Right atrium auricular region (tissue), 2 donors: Measurements from ENCODE around the gene IFITM5. TPM values are rescaled to one million over a fixed set of nuclear protein-coding genes. Genes with fewer than 3 reads are reported as not detected.

ENCODE experiments used
- DNase-seq: peaks from one replicate; pipeline ENCODE4 v3.0.0-alpha.2; 2019; ENCODE audit warnings: low spot score
- H3K27ac ChIP-seq, 2 donors: fragments of 200-600 bp; sonication (generic); 1 replicate in 1 of 2; 2 replicates in 1 of 2; pipeline ENCODE4 v1.5.1; 2016 to 2019
- H3K27me3 ChIP-seq, 2 donors: fragments of 200-600 bp; sonication (generic); one replicate each; pipeline versions ENCODE4 v1.5.1 to v1.6.0; 2017 to 2019
- H3K36me3 ChIP-seq: fragments of 200-600 bp; sonication (generic); one replicate; pipeline ENCODE4 v1.5.1; 2016
- H3K4me1 ChIP-seq, 2 donors: fragments of 200-600 bp; sonication (generic); one replicate each; pipeline versions ENCODE4 v1.5.1 to v1.6.0; 2017 to 2019
- H3K4me3 ChIP-seq, 2 donors: fragments of 200-600 bp; sonication (generic); 1 replicate in 1 of 2; 2 replicates in 1 of 2; pipeline ENCODE4 v1.5.1; 2017 to 2019; ENCODE audit warnings: mild to moderate bottlenecking in 1 of 2, moderate library complexity in 1 of 2
- H3K9me3 ChIP-seq, 2 donors: fragments of 200-600 bp; sonication (generic); one replicate each; pipeline ENCODE4 v1.5.1; 2019
- CTCF ChIP-seq, 2 donors: fragments of 200-600 bp; sonication (generic); IDR thresholded peaks; one replicate each; pipeline ENCODE4 v1.5.1; 2019; ENCODE audit warnings: antibody characterized with exemption in 2 of 2
- total RNA-seq, 2 donors: library from RNA; depleted of rRNA; stranded (reverse); fragments of >200 nt; gene quantifications; one replicate each; pipeline ENCODE4 v1.1.0, GENCODE V29; 2016

The IFITM5 gene
- total RNA-seq, 2 donors from 2014 or later, result not detected

- Histone ChIP-seq H3K4me1 (no peaks in the 10 kb centered on the region), H3K9me3 (peaks cover 0 to 13% of the 10 kb centered on the region in 2 donors), H3K27me3 (no peaks in the 10 kb centered on the region), H3K36me3 (no peaks in the 10 kb centered on the region), H3K27ac (no peak overlapping the region), H3K4me3 (no peak overlapping the region)
- no peak for DNase-seq
- TF ChIP-seq CTCF (IDR thresholded peaks at IDR 0.05), result no peak
Measured at GRCh38 chr11:261624-262023, 37.7 kb downstream of the IFITM5 start.

- no peak for TF ChIP-seq CTCF (IDR thresholded peaks at IDR 0.05)
- Histone ChIP-seq H3K9me3 (no peaks in the 10 kb centered on the region), H3K36me3 (no peaks in the 10 kb centered on the region), H3K4me1 (no peaks in the 10 kb centered on the region), H3K27ac (no peak overlapping the region), H3K4me3 (no peak overlapping the region), H3K27me3 (no peaks in the 10 kb centered on the region)
- DNase-seq, result no peak
Measured at GRCh38 chr11:259413-259812, 39.9 kb downstream of the IFITM5 start.

GRCh38 chr11:257766-258493 lies 41.4 kb downstream of the IFITM5 start:
- no peak overlapping the region for H3K4me3 ChIP-seq

GRCh38 chr11:256952-257737 lies 42.2 kb downstream of the IFITM5 start:
- no peak for DNase-seq
- TF ChIP-seq CTCF (IDR thresholded peaks at IDR 0.05), result no peak
- H3K4me3 ChIP-seq, result no peak overlapping the region
- H3K27ac ChIP-seq, result no peak overlapping the region
- no peaks in the 10 kb centered on the region for H3K4me1 ChIP-seq
- H3K9me3 ChIP-seq, result no peaks in the 10 kb centered on the region
- peaks cover 13% of the 10 kb centered on the region for H3K36me3 ChIP-seq
- no peaks in the 10 kb centered on the region for H3K27me3 ChIP-seq

More at GRCh38 chr11:257766-258493, 41.4 kb downstream of the IFITM5 start:
- no peaks in the 10 kb centered on the region for H3K9me3 ChIP-seq
- peaks cover 5% of the 10 kb centered on the region for H3K36me3 ChIP-seq
- no peak overlapping the region for H3K27ac ChIP-seq
- peak in 1 of 2 donors; percentile 27 for TF ChIP-seq CTCF (IDR thresholded peaks at IDR 0.05)
- DNase-seq, result no peak
- H3K27me3 ChIP-seq, result no peaks in the 10 kb centered on the region
- H3K4me1 ChIP-seq, result no peaks in the 10 kb centered on the region

- no peak overlapping the region for H3K4me3 ChIP-seq
- DNase-seq, result no peak
Measured at GRCh38 chr11:255816-256215, 43.5 kb downstream of the IFITM5 start.

More at GRCh38 chr11:255816-256215, 43.5 kb downstream of the IFITM5 start:
- Histone ChIP-seq H3K27me3 (no peaks in the 10 kb centered on the region), H3K36me3 (peaks cover 27% of the 10 kb centered on the region), H3K4me1 (no peaks in the 10 kb centered on the region), H3K27ac (no peak overlapping the region), H3K9me3 (no peaks in the 10 kb centered on the region)
- TF ChIP-seq CTCF (IDR thresholded peaks at IDR 0.05), result no peak
